ENCODE measurements around the gene OBP2B.

OBP2B gene

DNA sequence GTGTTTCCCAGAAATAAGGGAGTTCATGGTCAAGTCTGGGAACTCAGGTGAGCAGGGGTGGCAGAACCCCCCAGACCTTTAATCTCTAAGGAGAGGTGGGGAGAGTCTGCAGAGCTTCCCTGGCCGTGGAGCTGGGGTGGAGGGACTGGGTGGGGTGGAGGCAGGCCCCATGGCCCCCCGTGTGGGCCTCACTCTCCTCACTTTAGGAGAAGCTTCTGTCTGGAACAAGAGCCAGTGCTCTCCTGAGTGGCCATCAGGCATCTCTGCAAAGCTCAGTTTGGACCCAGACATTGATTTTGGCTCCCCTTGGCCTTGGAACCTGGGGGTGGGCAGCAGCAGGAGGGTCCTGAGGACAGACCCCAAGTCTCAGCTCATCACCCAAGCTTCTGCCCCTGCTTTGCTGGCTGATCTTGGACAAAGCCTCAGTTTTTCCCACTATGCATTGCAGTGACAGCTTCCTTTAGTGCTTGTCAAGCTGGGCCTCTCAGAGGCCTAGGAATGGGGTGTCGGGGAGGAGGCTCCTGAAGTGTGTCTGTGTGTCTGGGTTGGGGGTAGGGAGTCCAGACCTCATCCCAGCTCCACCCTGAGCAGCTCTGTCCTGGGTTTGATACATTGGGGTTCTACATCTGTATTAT, 41.8 kb downstream of the OBP2B start:
- DNase-seq (ENCODE audit: low read depth): no peak

DNA sequence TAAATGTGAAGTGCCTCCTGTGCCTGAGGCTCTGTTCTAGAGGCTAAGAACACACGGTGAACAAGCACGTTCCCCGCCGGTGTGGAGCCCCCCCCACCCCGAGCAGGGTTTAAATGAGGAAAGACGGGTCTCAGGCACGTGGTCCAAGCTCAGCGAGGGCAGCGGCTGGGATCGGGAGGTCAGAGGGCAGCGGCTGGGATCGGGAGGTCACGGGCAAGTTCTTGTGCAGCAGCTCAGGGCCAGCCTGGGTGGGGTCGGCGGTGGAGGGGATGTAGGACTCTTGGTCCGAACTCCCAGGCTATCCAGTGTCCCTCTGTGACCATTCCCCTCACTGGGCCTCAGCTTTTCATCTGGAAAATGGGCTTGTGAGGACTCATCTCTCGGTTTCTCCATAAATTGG, 42.7 kb downstream of the OBP2B start:
- DNase-seq (ENCODE audit: low read depth): no peak

DNA sequence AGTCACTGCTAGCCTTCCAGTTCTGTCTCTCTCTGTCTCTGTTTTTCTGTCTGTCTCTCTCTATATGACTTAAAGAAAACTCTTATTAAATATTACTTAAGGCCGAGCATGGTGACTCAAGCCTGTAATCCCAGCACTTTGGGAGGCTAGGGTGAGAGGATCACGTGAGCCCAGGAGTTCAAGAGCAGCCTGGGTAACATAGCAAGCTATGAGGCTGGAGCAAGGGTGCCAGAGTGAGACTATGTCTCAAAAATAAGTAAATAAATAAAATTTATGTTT, 43.7 kb downstream of the OBP2B start:
- DNase-seq (ENCODE audit: low read depth): no peak

- no peak for DNase-seq (ENCODE audit: low read depth)
Observed at GRCh38 chr9:133164191-133164590, 44.9 kb downstream of the OBP2B start.

DNA sequence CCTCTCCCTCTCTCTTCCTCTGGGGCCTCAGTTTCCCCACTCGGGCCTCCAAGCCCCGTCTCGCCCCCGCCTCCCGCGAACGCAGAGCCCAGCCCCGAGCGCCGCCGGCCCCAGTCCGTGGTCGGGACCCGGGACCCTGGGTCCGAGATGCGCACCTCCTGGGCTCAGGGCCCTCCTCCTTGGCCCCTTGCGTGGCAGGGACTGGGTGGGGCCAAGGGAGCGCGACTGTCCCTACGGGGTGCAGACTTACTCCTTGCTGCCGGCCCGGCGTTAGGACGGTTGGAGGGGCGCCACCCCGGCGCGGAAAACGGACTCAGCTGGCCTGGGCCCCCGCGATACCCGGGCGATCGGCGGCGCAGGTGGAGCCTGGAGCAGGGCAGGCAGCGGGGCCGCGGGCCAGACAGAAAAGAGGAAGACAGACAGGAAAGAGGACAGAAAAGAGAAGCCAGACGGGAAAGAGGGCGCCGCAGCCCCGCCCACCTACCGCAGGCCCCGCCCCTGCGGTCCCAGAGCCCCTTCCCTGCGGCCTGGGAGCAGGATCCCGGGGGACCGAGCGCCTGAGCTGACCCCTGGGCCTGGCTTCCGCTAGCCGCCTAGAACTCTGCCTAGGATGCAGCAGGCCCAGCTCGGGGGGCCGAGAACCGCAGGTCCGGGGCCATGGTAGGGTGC, 45.4 kb downstream of the OBP2B start, which contains the start of gene GBGT1:
GBGT1 (minus strand) TSS at position 411 of the 669 bp plus-strand sequence. CDS start 1,502 bp downstream, outside the sequence.
- DNase-seq (ENCODE audit: low read depth): no peak

GRCh38 chr9:133162861-133163503, 46.1 kb downstream of the OBP2B start:
- no peak for DNase-seq (ENCODE audit: low read depth)

DNA sequence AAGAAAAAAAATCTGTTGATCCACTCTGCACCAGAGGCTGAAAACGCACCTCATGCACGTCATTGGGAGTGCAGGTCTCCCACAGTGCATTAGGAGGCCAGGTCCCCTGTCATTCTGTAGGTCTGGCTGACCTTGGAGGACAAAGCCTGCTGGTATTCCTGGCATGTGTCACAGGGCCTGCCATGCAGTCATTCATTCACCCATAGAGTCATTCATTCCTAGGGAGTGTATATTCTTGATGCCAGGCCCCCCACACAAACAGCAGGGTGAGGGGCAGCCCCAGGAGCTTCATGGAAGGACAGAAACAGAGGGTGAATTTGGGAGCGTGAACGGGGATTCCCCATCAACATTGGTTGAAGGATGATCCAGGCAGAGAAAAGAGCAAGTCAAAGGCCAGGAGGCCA, 47.5 kb downstream of the OBP2B start:
- DNase-seq (ENCODE audit: low read depth): no peak

DNA sequence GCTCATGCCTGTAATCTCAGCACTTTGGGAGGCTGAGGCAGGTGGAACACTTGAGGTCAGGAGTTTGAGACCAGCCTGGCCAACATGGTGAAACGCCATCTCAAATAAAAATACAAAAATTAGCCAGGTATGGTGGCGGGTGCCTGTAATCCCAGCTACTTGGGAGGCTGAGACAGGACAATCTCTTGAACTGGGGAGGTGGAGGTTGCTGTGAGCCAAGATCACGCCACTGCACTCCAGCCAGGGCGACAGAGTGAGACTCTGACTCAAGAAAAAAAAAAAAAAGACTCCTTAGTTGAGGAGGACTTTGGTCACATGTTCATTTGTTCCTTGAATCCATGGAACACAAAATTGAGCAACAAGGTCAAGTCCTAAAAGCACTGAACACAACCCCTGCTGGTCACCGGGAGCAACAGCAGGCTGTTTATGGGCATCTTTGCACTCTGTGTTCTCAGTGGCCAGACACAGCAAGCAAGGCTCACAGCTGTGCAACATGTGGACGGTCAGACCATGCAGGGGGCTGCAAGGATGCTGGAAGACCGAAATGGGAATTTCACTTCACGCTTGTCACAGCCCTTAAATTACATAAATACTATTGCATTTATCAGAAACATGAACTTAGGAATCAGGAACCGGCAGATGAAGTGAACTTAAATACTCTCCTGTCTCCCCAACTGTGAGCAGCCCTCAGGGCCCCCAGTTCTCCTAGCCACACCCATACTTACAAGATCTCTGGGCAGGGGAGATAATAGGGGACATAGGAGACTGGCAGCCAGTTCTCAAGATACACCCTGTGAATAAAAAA, 48.1 kb downstream of the OBP2B start:
- no peak for DNase-seq (ENCODE audit: low read depth)

- DNase-seq (ENCODE audit: low read depth): no peak
Observed at GRCh38 chr9:133158695-133159094, 50.4 kb downstream of the OBP2B start.

All from stimulated activated CD8-positive, alpha-beta memory T cell treated with anti-CD3 and anti-CD28 coated beads, Interleukin-12 subunit alpha, Interleukin-12 subunit beta, amount 100 ng/mL, for 4 hours (primary cell).